Adrenal gland (tissue), 12 donors: ENCODE results near the gene NT5C1B. TPM values are rescaled to one million over a fixed set of nuclear protein-coding genes. Genes with fewer than 3 reads are reported as not detected.

Experiments used
- DNase-seq, 7 donors: peaks; one replicate each; pipeline ENCODE4 v3.0.0-alpha.2; 2019 to 2020
- H3K27ac ChIP-seq, 5 donors: fragments of 200-600 bp; sonication (generic) in 4 of 5; 1 replicate in 3 of 5; 2 replicates in 2 of 5; pipeline versions ENCODE4 v1.5.1 to v1.8.0; 2016 to 2020; ENCODE audit warnings: mild to moderate bottlenecking in 1 of 5
- H3K27me3 ChIP-seq: fragments of 200-600 bp; 2 replicates; pipeline ENCODE4 v1.8.0; 2021
- H3K36me3 ChIP-seq, 2 donors: fragments of 200-600 bp; replicated peaks in 1 of 2; 1 replicate in 1 of 2; 2 replicates in 1 of 2; pipeline versions ENCODE4 v1.5.1 to v1.8.0; 2018 to 2022
- H3K4me1 ChIP-seq, 2 donors: fragments of 200-600 bp; replicated peaks in 1 of 2; 1 replicate in 1 of 2; 2 replicates in 1 of 2; pipeline versions ENCODE4 v1.5.1 to v1.8.0; 2018 to 2021
- H3K4me3 ChIP-seq, 4 donors: fragments of 200-600 bp; sonication (generic) in 3 of 4; one replicate each; pipeline ENCODE4 v1.5.1; 2016 to 2018
- H3K9me3 ChIP-seq, 3 donors: fragments of 200-600 bp; sonication (generic) in 1 of 3; replicated peaks in 1 of 3; 1 replicate in 2 of 3; 2 replicates in 1 of 3; pipeline versions ENCODE4 v1.5.1 to v1.8.0; 2016 to 2021
- POLR2A ChIP-seq, 2 donors: fragments of 450-650 bp; IDR thresholded peaks; one replicate each; pipeline ENCODE4 v1.6.1; 2017; ENCODE audit warnings: antibody characterized with exemption in 2 of 2, mild to moderate bottlenecking in 2 of 2, moderate library complexity in 1 of 2
- WGBS, 4 donors: extraction: QIAGEN DNeasy Blood & Tissue Kit in 2 of 4; methylation state at CpG; one replicate each; pipeline versions ENCODE4 v1.1.5 to v1.1.7; 2013 to 2017; 5-methylcytosine and 5-hydroxymethylcytosine counted together
- intact Hi-C, 2 donors: fragments of 100-400 bp; cut with DNase I; formaldehyde crosslinking; loops; one replicate each; pipeline versions ENCODE4 v1.14.1 to v1.15.0; 2022 to 2023
- polyA plus RNA-seq, 3 donors: library from polyadenylated mRNA; stranded (reverse); fragments of 200-250 nt in 2 of 3; fragments of 350-450 nt in 1 of 3; fragmentation: Illumina TruSeq in 1 of 3; extraction: RNeasy Lipid Tissue Mini Kit (QIAGEN cat#74804) in 1 of 3; gene quantifications; one replicate each; pipeline ENCODE4 v1.2.3, GENCODE V29; 2013 to 2014
- total RNA-seq, 9 donors: library from RNA; depleted of rRNA in 4 of 9; stranded (reverse); fragments of >200 nt in 4 of 9; fragments of 120-200 nt in 1 of 9; fragmentation: NEBNext Ultra II Directional in 1 of 9; extraction: Animal tissue kit (Norgen Biotek cat#: 25700) in 1 of 9; gene quantifications; one replicate each; pipeline versions ENCODE4 v1.1.0 to v1.2.4, GENCODE V29; 2013 to 2023
- TF ChIP-seq, protein P1 (sequence below), 6 experiments: fragments of 450-650 bp in 4 of 6; fragments of 200-600 bp in 2 of 6; sonication (generic) in 1 of 6; IDR thresholded peaks; 1 replicate in 5 of 6; 2 replicates in 1 of 6; pipeline versions ENCODE4 v1.5.1 to v1.8.0; 2016 to 2021; ENCODE audit warnings: antibody characterized with exemption in 6 of 6, mild to moderate bottlenecking in 2 of 6, moderate library complexity in 1 of 6
- donor health status: healthy with polysubstance abuse.
- donor health status: Bipolar disorder and iron deficiency.
- donor health status: DM: yes; HTN: yes; CAD: no.
- donor health status: DM: no; HTN: no; CAD: no.
- donor health status: DM: no; HTN: no; CAD: no.
- donor health status: DM: yes; HTN: yes; CAD: no.

Gene NT5C1B
- total and polyA plus RNA-seq, 12 donors, result not detected

DNA sequence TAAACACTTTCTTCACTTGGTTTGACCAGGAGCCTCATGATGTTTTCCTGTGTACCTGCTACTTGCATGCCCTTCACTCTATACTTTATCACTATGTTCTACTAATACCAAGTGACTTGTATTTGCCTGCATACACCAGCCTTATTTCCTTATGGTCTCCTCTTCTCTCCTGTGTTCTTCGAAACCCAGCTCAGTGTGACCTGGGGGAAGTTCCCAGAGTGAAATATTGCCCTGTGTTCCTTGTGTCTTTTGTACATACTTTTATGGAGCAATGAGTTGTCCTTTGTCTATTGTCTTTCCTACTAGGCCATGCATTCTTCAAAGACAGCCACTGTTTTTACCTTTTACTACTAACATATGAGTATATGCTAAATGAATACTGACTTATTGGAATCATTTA lies 567 bp downstream of the NT5C1B start:
- no peak for TF ChIP-seq POLR2A (IDR thresholded peaks at IDR 0.05)
- TF ChIP-seq, protein P1, sequence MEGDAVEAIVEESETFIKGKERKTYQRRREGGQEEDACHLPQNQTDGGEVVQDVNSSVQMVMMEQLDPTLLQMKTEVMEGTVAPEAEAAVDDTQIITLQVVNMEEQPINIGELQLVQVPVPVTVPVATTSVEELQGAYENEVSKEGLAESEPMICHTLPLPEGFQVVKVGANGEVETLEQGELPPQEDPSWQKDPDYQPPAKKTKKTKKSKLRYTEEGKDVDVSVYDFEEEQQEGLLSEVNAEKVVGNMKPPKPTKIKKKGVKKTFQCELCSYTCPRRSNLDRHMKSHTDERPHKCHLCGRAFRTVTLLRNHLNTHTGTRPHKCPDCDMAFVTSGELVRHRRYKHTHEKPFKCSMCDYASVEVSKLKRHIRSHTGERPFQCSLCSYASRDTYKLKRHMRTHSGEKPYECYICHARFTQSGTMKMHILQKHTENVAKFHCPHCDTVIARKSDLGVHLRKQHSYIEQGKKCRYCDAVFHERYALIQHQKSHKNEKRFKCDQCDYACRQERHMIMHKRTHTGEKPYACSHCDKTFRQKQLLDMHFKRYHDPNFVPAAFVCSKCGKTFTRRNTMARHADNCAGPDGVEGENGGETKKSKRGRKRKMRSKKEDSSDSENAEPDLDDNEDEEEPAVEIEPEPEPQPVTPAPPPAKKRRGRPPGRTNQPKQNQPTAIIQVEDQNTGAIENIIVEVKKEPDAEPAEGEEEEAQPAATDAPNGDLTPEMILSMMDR (IDR thresholded peaks at IDR 0.05), result no peak
- WGBS, 4 donors, result 80 to 92% (median 91%) methylated on average over 1 of the region's 1 CpG
- intact Hi-C loops, result no loop called here
- H3K36me3 ChIP-seq, result no peaks in the 10 kb centered on the region
- no peaks in the 10 kb centered on the region for H3K4me1 ChIP-seq
- DNase-seq, result no peak
- H3K9me3 ChIP-seq, result no peaks in the 10 kb centered on the region
- no peak overlapping the region for H3K4me3 ChIP-seq
- H3K27ac ChIP-seq, result no peak overlapping the region
- no peaks in the 10 kb centered on the region for H3K27me3 ChIP-seq

DNA sequence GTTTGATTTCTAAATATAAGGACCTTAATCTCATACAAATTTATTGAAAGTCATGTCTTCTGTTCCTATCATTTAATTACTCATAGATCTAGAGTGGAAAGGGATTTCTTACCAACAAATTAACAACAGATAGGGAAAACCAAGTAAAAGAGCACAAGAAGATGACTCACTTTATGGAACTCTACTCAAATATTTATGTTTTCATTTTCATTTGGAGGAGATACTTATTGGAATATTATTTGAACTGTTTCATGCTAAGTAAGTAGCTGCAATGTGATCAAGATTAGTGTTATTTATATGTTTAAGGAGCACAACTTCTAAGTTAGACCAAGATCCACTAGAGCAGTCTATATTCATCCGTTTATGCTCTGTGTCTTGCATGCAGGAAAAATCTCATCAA lies 1.3 kb downstream of the NT5C1B start:
- WGBS, 4 donors, result 84 to 93% (median 88%) methylated on average over 1 of the region's 1 CpG
- H3K4me1 ChIP-seq, result no peaks in the 10 kb centered on the region
- H3K36me3 ChIP-seq, result no peaks in the 10 kb centered on the region
- TF ChIP-seq, protein P1 (IDR thresholded peaks at IDR 0.05), result no peak
- TF ChIP-seq POLR2A (IDR thresholded peaks at IDR 0.05), result no peak
- H3K9me3 ChIP-seq, result no peaks in the 10 kb centered on the region
- no peak overlapping the region for H3K27ac ChIP-seq
- intact Hi-C loops, result no loop called here
- no peak for DNase-seq
- H3K27me3 ChIP-seq, result no peaks in the 10 kb centered on the region
- no peak overlapping the region for H3K4me3 ChIP-seq

DNA sequence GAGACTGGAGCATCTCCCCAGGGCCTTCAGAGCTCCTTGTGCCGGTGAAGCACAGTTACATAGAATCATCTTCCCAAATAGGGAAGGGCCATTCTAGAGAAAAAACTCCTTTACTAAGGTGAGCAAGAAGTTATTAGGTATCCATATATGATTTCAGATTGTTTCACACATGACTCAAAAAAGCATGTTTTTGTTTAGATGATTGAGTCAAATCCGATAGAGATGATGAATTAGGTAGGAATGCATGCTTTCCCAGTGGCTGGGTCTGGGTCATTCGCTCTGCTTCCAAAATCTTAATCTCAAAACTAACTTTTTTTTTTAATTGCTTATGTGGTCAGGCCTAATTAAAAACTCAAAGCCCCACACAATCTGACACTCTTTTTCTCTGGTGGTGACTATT lies 3.8 kb downstream of the NT5C1B start:
- no peaks in the 10 kb centered on the region for H3K36me3 ChIP-seq
- no peak overlapping the region for H3K27ac ChIP-seq
- intact Hi-C loops, result no loop called here
- DNase-seq, result no peak
- no peaks in the 10 kb centered on the region for H3K4me1 ChIP-seq
- 87 to 95% (median 93%) methylated on average over 3 of the region's 3 CpGs for WGBS, 4 donors
- H3K27me3 ChIP-seq, result no peaks in the 10 kb centered on the region
- no peaks in the 10 kb centered on the region for H3K9me3 ChIP-seq
- no peak for TF ChIP-seq POLR2A (IDR thresholded peaks at IDR 0.05)
- TF ChIP-seq, protein P1 (IDR thresholded peaks at IDR 0.05), result no peak
- no peak overlapping the region for H3K4me3 ChIP-seq

DNA sequence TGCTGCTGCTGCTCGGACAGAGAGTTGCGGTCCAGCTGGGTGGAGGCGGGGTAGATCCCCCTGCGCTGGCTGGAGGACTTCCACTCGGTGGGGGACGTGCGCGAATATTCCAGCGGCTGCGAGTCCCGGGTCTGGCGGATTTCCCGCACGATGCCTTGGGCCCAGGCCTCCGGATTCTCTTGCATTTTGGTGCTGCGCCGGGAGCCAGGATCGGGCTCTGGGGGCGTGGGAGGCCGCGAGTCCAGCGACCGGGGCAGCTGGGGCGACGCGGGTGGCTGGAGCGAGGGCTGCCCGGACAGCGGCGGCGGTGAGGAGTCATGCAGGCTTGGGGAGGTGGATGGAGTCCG lies 4.8 kb downstream of the NT5C1B start:
- Histone ChIP-seq H3K27me3 (no peaks in the 10 kb centered on the region), H3K27ac (no peak overlapping the region), H3K36me3 (no peaks in the 10 kb centered on the region), H3K4me3 (no peak overlapping the region), H3K9me3 (no peaks in the 10 kb centered on the region), H3K4me1 (no peaks in the 10 kb centered on the region)
- 79 to 96% (median 84%) methylated on average over 17 to 32 of the region's 32 CpGs for WGBS, 4 donors
- DNase-seq, result no peak
- no peak for TF ChIP-seq POLR2A (IDR thresholded peaks at IDR 0.05)
- TF ChIP-seq, protein P1 (IDR thresholded peaks at IDR 0.05), result no peak
- intact Hi-C loops, result no loop called here
